Measurements from ENCODE around the gene OR14A16.

DNA sequence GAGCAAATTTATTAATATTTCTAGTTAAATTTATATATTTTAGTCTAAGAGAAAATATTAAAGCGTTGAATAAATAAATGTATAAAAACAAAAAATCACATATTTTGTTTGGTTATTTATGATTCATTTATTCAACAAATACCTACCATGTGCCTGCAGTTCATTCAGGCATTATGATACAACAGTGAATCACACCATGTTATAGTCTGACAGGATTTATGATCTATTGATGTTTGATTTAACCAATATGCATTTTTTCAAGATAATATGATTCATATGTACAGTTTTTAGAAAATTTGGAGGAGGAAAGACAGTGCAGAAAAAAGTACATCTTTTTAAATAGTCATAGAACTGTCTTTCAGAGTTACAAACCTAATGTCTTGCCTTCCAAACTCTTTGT is 25.7 kb upstream of the OR14A16 start:
- TF ChIP-seq GATA3 (IDR thresholded peaks at IDR 0.05; ENCODE audit: low read depth, low read length) (no peak), GATA2 (IDR thresholded peaks at IDR 0.05; ENCODE audit: low read depth, low read length) (no peak)
